Mucosa of rectum (tissue), 2 donors: ENCODE measurements around the gene PPIL6.
"Not testable (repeated sequence)": the region's sequence is repeated elsewhere in the genome, so short reads cannot be mapped to it uniquely, and the experiment has no call there.

ENCODE experiments used
- H3K27ac ChIP-seq, 2 donors: one replicate each; pipeline ENCODE4 v1.7.0; 2013; ENCODE audit warnings: inconsistent platforms in 2 of 2, low read depth in 2 of 2, low read length in 2 of 2
- H3K27me3 ChIP-seq, 2 donors: one replicate each; pipeline ENCODE4 v1.7.0; 2013; ENCODE audit warnings: low read length in 2 of 2; ENCODE audit not compliant: control insufficient read depth in 2 of 2, insufficient read depth in 2 of 2
- H3K36me3 ChIP-seq, 2 donors: one replicate each; pipeline ENCODE4 v1.7.0; 2013; ENCODE audit warnings: low read length in 2 of 2; ENCODE audit not compliant: control insufficient read depth in 2 of 2, insufficient read depth in 2 of 2
- H3K4me1 ChIP-seq, 2 donors: one replicate each; pipeline ENCODE4 v1.7.0; 2013; ENCODE audit warnings: low read length in 2 of 2, mild to moderate bottlenecking in 1 of 2; ENCODE audit not compliant: control insufficient read depth in 2 of 2, insufficient read depth in 2 of 2
- H3K4me3 ChIP-seq, 2 donors: one replicate each; pipeline ENCODE4 v1.7.0; 2013; ENCODE audit warnings: low read length in 2 of 2
- H3K9ac ChIP-seq, 2 donors: one replicate each; pipeline ENCODE4 v1.7.0; 2013; ENCODE audit warnings: low read length in 2 of 2, low read depth in 1 of 2, mild to moderate bottlenecking in 1 of 2
- H3K9me3 ChIP-seq, 2 donors: one replicate each; pipeline ENCODE4 v1.7.0; 2013; ENCODE audit warnings: low read length in 2 of 2; ENCODE audit not compliant: control insufficient read depth in 2 of 2
- donor health status: healthy.
- donor health status: Normal muscosa, but diverticular disease.

The PPIL6 gene

DNA sequence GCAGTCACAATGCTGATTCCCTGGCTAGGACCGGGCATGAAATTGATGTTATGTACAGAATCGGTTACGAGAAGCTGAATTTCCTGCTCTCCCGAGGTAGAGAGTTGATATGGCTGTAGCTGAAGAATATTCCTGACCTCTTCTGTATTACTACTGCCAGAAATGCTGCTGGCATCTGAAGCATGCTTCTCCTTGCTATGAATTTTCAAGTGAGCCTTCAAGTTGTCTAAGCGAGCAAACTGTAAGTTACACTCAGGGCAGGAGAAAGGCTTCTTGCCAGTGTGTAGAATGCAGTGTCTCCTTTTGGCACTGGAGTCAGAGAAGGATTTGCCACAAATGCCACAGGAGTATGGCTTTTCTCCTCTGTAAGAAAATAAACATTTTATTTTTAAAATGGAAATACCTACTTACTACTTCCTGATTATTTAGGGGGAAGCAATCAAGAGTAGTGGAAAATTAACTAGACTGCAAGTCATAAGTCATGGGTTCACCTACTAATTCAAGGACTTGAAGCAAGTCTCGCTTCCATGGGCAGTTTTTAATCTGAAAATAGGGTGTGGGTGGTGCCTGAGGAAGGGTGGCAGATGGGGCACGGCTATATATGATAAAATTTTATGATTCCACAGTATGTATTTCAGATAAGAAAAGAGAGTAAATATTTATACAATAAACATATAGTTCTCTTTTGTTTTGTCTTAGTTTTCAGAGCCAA is 25.9 kb upstream of the PPIL6 start:
- Histone ChIP-seq H3K27ac (peak overlapping the region; percentile 73 to 76), H3K4me1 (peaks cover 10 to 17% of the 10 kb centered on the region in 2 donors), H3K36me3 (peaks cover 38 to 48% of the 10 kb centered on the region in 2 donors), H3K9ac (no peak overlapping the region), H3K27me3 (no peaks in the 10 kb centered on the region), H3K4me3 (no peak overlapping the region), H3K9me3 (no peaks in the 10 kb centered on the region)

DNA sequence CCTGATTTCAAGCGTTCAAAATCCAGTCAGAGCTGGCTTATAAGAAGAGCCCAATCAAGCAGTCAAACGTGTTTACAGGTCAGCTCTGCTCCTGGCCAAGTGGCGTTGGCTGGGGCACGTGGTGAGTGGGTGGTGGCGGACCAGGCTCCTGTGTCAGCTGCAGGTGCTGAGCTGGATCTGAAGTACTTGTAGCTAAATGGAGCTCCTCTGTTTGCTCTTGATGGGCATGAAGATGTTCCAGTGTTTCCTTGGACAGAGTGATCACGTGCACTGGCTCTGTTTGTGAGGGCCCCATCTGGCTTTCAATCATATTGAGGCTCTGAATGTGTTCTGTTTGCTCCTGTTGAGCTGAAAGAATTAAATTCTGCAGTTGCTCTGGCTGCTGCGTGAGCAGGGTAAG is 25.3 kb upstream of the PPIL6 start:
- no peaks in the 10 kb centered on the region for H3K9me3 ChIP-seq
- H3K27ac ChIP-seq, result peak overlapping the region; percentile 73 to 76
- H3K27me3 ChIP-seq, result no peaks in the 10 kb centered on the region
- peaks cover 35 to 46% of the 10 kb centered on the region in 2 donors for H3K36me3 ChIP-seq
- peak overlapping the region in 1 of 2 donors; percentile 26 for H3K4me3 ChIP-seq
- no peak overlapping the region for H3K9ac ChIP-seq
- H3K4me1 ChIP-seq, result peaks cover 10 to 17% of the 10 kb centered on the region in 2 donors

DNA sequence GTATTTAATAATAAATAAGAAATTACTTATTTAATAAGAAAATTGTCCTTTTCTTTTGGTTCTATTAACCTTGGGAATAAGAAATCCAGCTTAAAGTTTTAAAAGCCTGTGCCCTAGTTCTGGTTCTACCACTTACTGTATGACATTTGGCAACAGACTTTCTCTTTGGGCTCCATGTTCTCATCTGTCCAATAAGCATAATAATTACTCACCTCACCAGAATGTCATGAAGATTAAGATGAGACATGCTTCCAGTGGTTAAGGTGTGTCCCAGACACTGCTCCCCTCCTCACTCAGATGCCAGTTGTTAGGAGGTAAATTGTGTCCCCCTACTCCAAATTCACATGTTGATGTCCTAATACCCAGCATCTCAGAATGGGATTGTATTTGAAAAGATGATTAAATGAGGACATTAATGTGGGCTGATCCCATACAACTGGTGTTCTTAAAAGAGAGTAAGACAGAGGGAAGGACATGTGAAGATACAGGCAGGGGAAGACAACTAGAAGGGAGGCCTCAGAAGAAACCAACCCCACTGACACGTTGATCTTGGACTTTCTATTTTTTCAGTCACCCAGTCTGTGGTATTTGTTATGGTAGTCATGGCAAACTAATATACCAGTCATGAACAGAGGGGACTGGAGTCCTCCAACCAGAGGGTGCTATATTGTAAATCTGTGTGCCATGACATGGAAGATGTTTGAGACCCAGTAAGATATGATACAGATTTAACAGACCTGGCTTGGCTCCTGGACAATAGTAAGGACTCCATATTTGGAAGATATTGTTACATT is 21.5 kb upstream of the PPIL6 start:
- H3K27ac ChIP-seq, result no peak overlapping the region
- peaks cover 18 to 24% of the 10 kb centered on the region in 2 donors for H3K4me1 ChIP-seq
- H3K9ac ChIP-seq, result no peak overlapping the region
- peaks cover 22 to 35% of the 10 kb centered on the region in 2 donors for H3K36me3 ChIP-seq
- H3K9me3 ChIP-seq, result no peaks in the 10 kb centered on the region
- no peaks in the 10 kb centered on the region for H3K27me3 ChIP-seq
- no peak overlapping the region for H3K4me3 ChIP-seq

DNA sequence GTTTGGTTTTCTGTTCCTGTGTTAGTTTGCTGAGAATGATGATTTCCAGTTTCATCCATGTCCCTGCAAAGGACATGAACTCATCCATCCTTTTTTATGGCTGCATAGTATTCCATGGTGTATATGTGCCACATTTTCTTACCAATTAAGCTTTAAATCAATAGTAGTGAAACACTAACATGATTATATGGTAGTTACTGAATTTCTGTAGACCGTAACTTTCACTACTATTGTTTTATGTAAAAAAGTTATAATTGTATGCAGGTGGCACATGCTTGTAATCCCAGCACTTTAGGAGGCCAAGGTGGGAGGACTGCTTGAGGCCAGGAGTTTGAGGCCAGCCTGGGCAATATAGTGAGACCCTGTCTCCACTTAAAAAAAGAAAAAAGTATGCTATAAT is 20.8 kb upstream of the PPIL6 start:
- H3K9me3 ChIP-seq, H3K4me3 ChIP-seq, H3K27me3 ChIP-seq, H3K9ac ChIP-seq, H3K27ac ChIP-seq: not testable (repeated sequence)
- peaks cover 17 to 30% of the 10 kb centered on the region in 2 donors for H3K36me3 ChIP-seq
- H3K4me1 ChIP-seq, result peaks cover 21 to 26% of the 10 kb centered on the region in 2 donors

DNA sequence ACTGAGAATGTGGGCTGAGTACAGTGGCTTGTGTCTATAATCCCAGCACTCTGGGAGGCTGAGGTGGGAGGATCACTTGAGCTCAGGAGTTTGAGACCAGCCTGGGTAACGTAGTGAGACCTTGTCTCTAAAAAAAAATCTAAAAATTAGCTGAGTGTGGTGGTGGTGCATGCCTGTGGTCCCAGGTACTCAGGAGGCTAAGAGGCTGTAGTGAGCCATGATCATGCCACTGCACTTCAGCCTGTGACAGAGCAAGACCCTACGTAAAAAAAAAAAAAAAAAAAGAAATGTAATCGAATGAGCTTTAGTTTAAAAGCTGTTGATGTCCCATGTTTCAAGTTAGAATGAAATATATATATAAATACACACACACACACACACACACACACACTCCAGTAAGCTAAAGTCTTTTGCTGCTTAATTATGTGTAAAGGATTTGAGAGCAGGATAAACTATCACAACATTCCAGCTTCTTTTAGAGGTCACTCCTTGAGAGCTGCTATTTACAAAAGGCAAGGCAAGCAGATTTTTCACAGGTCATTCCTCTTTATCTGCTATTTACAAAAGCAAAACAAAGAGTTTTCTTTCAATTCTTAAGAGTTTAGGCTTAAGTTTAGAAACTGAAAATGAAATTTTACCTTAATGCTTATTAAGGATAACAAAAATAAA is 19.9 kb upstream of the PPIL6 start:
- no peaks in the 10 kb centered on the region for H3K9me3 ChIP-seq
- H3K9ac ChIP-seq, result no peak overlapping the region
- H3K27ac ChIP-seq, result peak overlapping the region; percentile 9 to 21
- no peaks in the 10 kb centered on the region for H3K27me3 ChIP-seq
- H3K4me1 ChIP-seq, result peaks cover 20 to 23% of the 10 kb centered on the region in 2 donors
- peaks cover 10 to 20% of the 10 kb centered on the region in 2 donors for H3K36me3 ChIP-seq
- H3K4me3 ChIP-seq, result no peak overlapping the region

DNA sequence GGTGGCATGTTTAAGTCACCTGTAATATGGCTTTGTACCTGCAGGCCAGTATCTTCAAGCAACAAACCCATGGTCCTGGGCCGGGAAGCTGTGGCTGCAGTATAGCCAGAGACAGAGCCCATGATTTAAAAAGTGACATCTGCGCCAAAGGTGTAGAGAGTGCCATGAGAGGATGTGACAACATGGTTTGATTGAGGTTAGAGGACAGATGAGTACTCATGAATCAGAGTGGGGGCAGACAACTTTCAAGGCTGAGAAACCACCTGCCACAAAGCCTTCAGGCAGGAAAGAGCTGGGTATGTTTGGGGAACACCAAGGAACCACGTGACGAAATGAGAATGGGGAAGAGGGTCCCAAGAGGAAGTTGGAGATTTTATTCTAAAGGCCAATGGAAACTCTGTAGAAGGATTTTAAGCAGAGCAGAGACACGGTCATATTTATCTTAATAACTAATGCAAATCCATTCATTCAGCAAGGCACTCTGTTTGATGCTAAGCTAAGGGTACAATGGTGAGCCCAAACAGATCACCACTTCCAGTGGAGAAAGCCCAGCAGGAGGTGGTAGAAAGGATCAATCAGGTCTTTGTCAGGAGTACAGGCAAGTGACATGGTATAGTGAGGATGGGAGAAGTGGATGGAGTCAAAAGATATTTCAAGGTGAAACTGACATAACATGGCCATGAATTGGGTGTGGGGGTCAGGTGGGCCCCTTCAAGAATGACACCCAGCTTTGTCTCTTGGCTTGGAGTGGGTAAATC is 18.5 kb upstream of the PPIL6 start:
- H3K4me3 ChIP-seq, result no peak overlapping the region
- no peak overlapping the region for H3K9ac ChIP-seq
- H3K27ac ChIP-seq, result peak overlapping the region in 1 of 2 donors; percentile 13
- H3K9me3 ChIP-seq, result no peaks in the 10 kb centered on the region
- peaks cover 28 to 32% of the 10 kb centered on the region in 2 donors for H3K4me1 ChIP-seq
- no peaks in the 10 kb centered on the region for H3K27me3 ChIP-seq
- H3K36me3 ChIP-seq, result peaks cover 7 to 14% of the 10 kb centered on the region in 2 donors

DNA sequence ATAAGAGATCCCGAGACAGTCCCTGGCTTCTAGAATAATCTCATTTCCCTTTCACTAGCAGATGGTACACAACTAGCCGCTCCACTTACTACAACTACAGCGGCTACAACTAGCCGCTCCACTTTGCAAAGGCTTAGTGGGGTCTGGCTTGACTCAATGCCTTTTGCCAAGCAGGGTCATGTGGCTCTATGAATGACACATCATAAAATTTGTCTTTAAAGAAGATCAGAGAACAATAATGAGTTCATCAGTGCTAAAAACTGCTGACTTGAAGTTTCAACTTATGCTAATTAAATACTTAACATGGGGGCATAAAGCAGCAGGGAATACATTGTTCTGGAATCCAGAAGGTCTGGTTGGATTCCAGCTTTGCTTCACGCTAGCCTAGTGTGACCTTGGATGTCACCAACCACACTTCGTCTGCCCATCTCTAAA is 17.2 kb upstream of the PPIL6 start:
- H3K27me3 ChIP-seq, result no peaks in the 10 kb centered on the region
- peak overlapping the region; percentile 19 to 87 for H3K9ac ChIP-seq
- H3K36me3 ChIP-seq, result peaks cover 7 to 13% of the 10 kb centered on the region in 2 donors
- H3K9me3 ChIP-seq, result no peaks in the 10 kb centered on the region
- H3K4me1 ChIP-seq, result peaks cover 33 to 36% of the 10 kb centered on the region in 2 donors
- H3K4me3 ChIP-seq, result peak overlapping the region; percentile 17 to 25
- peak overlapping the region; percentile 90 to 95 for H3K27ac ChIP-seq

DNA sequence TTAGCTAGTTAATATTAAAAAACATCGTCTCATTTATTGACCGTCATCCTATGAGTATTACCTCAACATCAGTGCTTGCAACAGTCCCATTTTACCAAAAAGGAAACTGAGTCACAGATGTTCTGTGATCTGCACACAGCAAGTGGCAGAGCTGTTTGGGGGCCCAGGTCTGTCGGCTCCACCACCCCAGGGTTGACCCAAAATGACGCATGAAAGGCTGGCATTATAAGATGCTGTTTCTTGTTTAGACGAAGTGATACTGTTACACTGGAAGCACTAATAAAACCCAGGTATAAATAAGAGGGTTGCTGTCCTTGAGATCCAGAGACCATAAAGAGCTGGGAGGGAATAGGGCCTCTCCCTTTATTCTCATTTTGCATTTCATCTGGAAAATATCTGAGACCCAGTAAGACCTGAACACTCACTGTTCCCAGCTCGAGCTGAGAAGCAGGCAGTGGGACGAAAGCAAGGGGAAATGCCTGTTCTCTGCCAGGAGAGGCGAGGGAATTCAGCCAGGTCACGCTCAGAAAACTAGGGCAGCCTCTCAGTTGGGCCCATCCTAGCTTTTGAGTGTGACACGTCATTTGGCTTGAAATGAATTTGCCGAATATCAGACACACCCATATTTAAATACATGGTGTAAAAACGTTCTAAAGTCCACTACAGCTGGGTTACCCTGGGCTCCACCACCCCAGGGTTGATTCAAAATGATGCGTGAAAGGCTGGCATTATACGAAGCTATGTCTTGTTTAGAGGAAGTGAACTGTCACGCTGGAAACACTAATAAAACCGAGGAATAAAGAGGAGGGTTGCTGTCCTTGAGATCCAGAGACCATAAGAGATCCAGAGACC is 16.5 kb upstream of the PPIL6 start:
- Histone ChIP-seq H3K36me3 (peaks cover 4 to 15% of the 10 kb centered on the region in 2 donors), H3K9ac (peak overlapping the region; percentile 72 to 87), H3K4me1 (peaks cover 33 to 36% of the 10 kb centered on the region in 2 donors), H3K4me3 (peak overlapping the region; percentile 87 to 91), H3K27me3 (no peaks in the 10 kb centered on the region), H3K9me3 (no peaks in the 10 kb centered on the region), H3K27ac (peak overlapping the region; percentile 90 to 95)

DNA sequence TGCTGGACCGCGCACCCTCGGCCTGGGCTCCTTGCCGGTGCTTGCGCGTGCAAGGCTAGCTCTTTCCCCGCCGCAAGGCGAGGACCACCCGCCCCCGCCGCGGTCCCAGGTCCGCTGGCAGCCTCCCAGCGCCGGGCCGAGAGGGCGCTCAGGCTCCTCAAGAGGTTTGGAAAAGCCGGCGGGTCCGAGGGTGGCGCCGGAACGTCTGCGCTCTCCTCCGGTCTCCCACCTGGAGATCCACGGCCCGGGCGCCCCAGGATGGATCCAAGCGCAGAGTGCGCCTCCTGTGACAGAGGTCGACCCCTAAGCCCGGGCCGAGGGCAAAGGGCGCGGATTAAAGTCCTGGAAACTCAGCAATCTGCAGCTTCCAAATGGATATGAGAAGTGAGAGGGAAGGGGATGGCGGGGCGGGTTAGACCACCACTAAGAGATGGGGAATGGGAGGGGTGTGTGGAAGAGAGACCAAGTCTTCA is 15.7 kb upstream of the PPIL6 start:
- H3K36me3 ChIP-seq, result peaks cover 7 to 14% of the 10 kb centered on the region in 2 donors
- peak overlapping the region; percentile 90 to 95 for H3K27ac ChIP-seq
- H3K4me3 ChIP-seq, result peak overlapping the region; percentile 87 to 91
- no peaks in the 10 kb centered on the region for H3K9me3 ChIP-seq
- peak overlapping the region; percentile 72 to 87 for H3K9ac ChIP-seq
- H3K27me3 ChIP-seq, result no peaks in the 10 kb centered on the region
- H3K4me1 ChIP-seq, result peaks cover 33 to 36% of the 10 kb centered on the region in 2 donors
